Right cardiac atrium (tissue), 5 donors: Measurements from ENCODE around the gene MYO9B. TPM values are rescaled to one million over a fixed set of nuclear protein-coding genes. Genes with fewer than 3 reads are reported as not detected.
A peak's percentile ranks its signal among the peaks of the same experiment; 100 is the strongest.
"Not testable (repeated sequence)": the region's sequence is repeated elsewhere in the genome, so short reads cannot be mapped to it uniquely, and the experiment has no call there.

Source experiments
- ATAC-seq, 2 donors: fragments of 200-7000 bp; cut with Tn5 transposase; one replicate each; pipeline versions ENCODE4 v1.8.0 to v1.9.1; 2020; ENCODE audit warnings: moderate library complexity in 2 of 2, mild to moderate bottlenecking in 1 of 2
- DNase-seq, 3 donors: peaks; one replicate each; pipeline ENCODE4 v3.0.0-alpha.2; 2020
- H3K27ac ChIP-seq: one replicate; pipeline ENCODE4 v1.5.1; 2013; ENCODE audit warnings: mild to moderate bottlenecking, low read length, control low read depth, moderate library complexity
- H3K27me3 ChIP-seq: one replicate; pipeline ENCODE4 v1.6.1; 2013; ENCODE audit not compliant: control insufficient read depth, insufficient read depth
- H3K4me1 ChIP-seq: one replicate; pipeline ENCODE4 v1.6.1; 2013; ENCODE audit warnings: low read length; ENCODE audit not compliant: control insufficient read depth, insufficient read depth
- H3K4me3 ChIP-seq: one replicate; pipeline ENCODE4 v1.5.1; 2013; ENCODE audit warnings: low read length, control low read depth
- H3K9me3 ChIP-seq: one replicate; pipeline ENCODE4 v1.6.1; 2013; ENCODE audit warnings: low read length; ENCODE audit not compliant: control insufficient read depth
- WGBS: extraction: QIAGEN DNeasy Blood & Tissue Kit; methylation state at CpG from one replicate; pipeline ENCODE4 v1.1.7; 2013; 5-methylcytosine and 5-hydroxymethylcytosine counted together
- intact Hi-C, 4 donors: fragments of 100-400 bp; cut with DNase I; formaldehyde crosslinking; loops; one replicate each; pipeline versions ENCODE4 v1.11.0 to v1.14.0; 2022 to 2023
- polyA plus RNA-seq: library from polyadenylated mRNA; stranded (reverse); fragments of 200-250 nt; gene quantifications from one replicate; pipeline ENCODE4 v1.2.3, GENCODE V29; 2013
- total RNA-seq, 4 donors: library from RNA; stranded (reverse); fragmentation: NEBNext Ultra II Directional; extraction: Animal tissue kit (Norgen Biotek cat#: 25700); gene quantifications; one replicate each; pipeline ENCODE4 v1.2.1, GENCODE V29; 2021
- donor health status: healthy with polysubstance abuse.
- donor health status: DM: no; HTN: yes; CAD: no.
- donor health status: DM: no; HTN: no; CAD: no.
- donor health status: DM: no; HTN: yes; CAD: no; lungs with severe emphysema.
- donor health status: DM: yes; HTN: yes; CAD: no.

The MYO9B gene
- total and polyA plus RNA-seq, 5 donors = 30.0 to 42.1 (median 35.8) TPM

- DNase-seq = peak in 1 of 3 donors; percentile 6
- intact Hi-C loops, H3K27ac ChIP-seq, H3K4me3 ChIP-seq, ATAC-seq, H3K4me1 ChIP-seq, H3K27me3 ChIP-seq, H3K9me3 ChIP-seq: not testable (repeated sequence)
- 98% methylated on average over 14 of the region's 14 CpGs for WGBS
Observed at GRCh38 chr19:17162131-17162530, 86.6 kb downstream of the MYO9B start.

DNA sequence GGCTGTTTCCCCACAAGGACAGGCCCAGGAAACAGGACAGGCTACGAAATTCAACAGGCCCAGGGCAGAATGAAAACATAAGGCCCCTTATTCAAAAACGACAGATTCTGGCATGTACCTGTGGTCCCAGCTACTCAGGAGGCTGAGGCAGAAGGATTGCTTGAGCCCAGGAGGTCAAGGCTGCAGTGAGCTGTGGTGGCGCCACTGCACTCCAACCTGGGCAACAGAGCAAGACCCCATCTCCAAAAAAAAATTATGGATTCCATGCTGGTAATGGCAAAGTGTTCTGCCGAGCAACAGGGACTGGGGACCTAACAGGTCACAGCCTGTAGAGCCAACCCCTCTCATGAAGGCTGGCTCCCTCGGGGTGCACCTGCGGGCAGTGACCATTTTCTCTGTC, 87.0 kb downstream of the MYO9B start:
- Histone ChIP-seq H3K27me3 (no peaks in the 10 kb centered on the region), H3K4me3 (no peak overlapping the region), H3K4me1 (no peaks in the 10 kb centered on the region), H3K9me3 (no peaks in the 10 kb centered on the region), H3K27ac (no peak overlapping the region)
- ATAC-seq (no peak), DNase-seq (peak in 1 of 3 donors; percentile 8)
- WGBS = 87% methylated on average over 6 of the region's 6 CpGs
- intact Hi-C loops = no loop called here

GRCh38 chr19:17163652-17164051, 88.1 kb downstream of the MYO9B start:
- over 99% methylated on average over 4 of the region's 4 CpGs for WGBS
- intact Hi-C loops = no loop called here
- ATAC-seq (no peak), DNase-seq (no peak)
- no peaks in the 10 kb centered on the region for H3K27me3 ChIP-seq
- no peak overlapping the region for H3K4me3 ChIP-seq
- H3K27ac ChIP-seq = no peak overlapping the region
- no peaks in the 10 kb centered on the region for H3K4me1 ChIP-seq
- H3K9me3 ChIP-seq = no peaks in the 10 kb centered on the region

GRCh38 chr19:17164639-17165038, 89.1 kb downstream of the MYO9B start:
- no peak for DNase-seq
- Histone ChIP-seq H3K9me3 (no peaks in the 10 kb centered on the region), H3K4me1 (no peaks in the 10 kb centered on the region), H3K27me3 (no peaks in the 10 kb centered on the region), H3K4me3 (no peak overlapping the region), H3K27ac (no peak overlapping the region)
- no peak for ATAC-seq
- intact Hi-C loops = no loop called here
- 77% methylated on average over 7 of the region's 7 CpGs for WGBS

DNA sequence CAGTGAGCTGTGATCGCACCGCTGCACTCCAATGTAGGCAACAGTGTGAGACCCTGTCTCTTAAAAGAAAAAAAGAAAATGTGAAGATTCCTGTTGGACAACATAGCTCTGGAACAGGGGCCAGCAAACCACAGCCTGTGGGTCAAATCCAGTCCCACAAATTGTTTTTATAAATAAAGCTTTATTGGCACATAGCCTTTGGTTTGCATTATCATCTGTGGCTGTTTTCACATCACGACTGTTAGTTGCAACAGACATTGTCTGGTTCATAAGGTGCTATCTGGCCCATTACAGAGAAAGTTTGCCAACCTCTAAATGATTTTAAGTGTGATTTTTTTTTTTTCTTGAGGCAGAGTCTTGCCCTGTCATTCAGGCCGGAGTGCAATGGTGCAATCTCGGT, 90.1 kb downstream of the MYO9B start:
- Histone ChIP-seq H3K27ac (no peak overlapping the region), H3K4me3 (no peak overlapping the region), H3K4me1 (no peaks in the 10 kb centered on the region), H3K27me3 (no peaks in the 10 kb centered on the region), H3K9me3 (no peaks in the 10 kb centered on the region)
- 94% methylated on average over 5 of the region's 5 CpGs for WGBS
- intact Hi-C loops = no loop called here
- no peak for DNase-seq
- no peak for ATAC-seq

DNA sequence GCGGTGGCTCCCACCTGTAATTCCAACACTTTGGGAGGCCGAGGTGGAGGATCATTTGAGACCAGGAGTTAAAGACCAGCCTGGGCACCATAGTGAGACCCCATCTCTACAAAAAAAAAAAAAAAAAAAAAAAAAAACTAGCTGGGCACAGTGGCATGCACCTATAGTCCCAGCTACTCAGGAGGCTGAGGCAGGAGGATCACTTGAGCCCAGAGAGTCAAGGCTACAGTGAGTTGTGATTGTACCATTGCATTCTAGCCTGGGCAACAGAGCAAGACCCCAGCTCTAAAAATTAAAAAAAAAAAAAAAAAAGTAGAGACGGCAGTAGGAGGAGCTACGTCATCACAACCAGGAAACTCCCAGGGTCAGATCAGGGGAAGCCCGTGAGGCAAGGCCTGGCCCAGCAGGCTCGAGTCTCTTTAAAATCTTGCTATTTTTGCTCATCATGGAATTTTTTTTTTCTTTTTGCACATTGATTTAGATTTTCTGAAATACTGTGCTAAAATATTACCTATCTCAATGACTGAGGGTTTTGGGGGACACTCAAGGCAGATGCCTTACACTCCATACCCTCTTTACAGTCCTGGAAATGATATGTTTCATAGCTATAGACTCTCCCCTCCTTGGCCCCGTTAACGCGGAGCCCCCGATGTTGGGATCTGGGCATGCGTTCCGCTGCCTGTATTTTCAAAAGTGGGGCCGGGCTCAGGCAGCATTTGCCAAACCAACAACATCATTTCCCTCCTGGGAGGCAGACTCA, 95.1 kb downstream of the MYO9B start:
- intact Hi-C loops = no loop called here
- no peaks in the 10 kb centered on the region for H3K9me3 ChIP-seq
- 86% methylated on average over 13 of the region's 13 CpGs for whole genome bisulfite sequencing
- H3K27me3 ChIP-seq = no peaks in the 10 kb centered on the region
- H3K4me1 ChIP-seq = no peaks in the 10 kb centered on the region
- H3K27ac ChIP-seq = no peak overlapping the region
- DNase-seq (no peak), ATAC-seq (no peak)
- H3K4me3 ChIP-seq = no peak overlapping the region

DNA sequence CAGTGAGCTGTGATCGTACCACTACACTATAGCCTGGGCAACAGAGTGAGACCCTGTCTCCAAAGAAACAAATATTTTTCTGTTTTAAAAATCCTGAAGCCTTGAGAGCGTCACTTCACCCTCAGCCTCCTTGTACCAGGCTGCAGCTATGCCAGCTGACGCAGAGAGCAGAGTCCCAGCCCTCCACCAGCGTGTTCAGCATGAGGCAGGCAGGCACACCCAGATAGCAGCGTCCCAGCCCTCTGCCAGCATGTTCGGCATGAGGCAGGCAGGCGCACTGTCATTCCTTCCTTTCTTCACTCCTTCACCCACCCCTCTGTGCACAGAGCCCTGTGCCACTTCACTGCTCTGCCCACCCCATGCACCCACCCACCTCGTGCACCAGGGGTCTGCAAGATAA, 96.3 kb downstream of the MYO9B start:
- Histone ChIP-seq H3K27ac (no peak overlapping the region), H3K9me3 (no peaks in the 10 kb centered on the region), H3K4me3 (no peak overlapping the region), H3K4me1 (no peaks in the 10 kb centered on the region), H3K27me3 (no peaks in the 10 kb centered on the region)
- ATAC-seq (no peak), DNase-seq (no peak)
- intact Hi-C loops = no loop called here
- 93% methylated on average over 8 of the region's 8 CpGs for WGBS

DNA sequence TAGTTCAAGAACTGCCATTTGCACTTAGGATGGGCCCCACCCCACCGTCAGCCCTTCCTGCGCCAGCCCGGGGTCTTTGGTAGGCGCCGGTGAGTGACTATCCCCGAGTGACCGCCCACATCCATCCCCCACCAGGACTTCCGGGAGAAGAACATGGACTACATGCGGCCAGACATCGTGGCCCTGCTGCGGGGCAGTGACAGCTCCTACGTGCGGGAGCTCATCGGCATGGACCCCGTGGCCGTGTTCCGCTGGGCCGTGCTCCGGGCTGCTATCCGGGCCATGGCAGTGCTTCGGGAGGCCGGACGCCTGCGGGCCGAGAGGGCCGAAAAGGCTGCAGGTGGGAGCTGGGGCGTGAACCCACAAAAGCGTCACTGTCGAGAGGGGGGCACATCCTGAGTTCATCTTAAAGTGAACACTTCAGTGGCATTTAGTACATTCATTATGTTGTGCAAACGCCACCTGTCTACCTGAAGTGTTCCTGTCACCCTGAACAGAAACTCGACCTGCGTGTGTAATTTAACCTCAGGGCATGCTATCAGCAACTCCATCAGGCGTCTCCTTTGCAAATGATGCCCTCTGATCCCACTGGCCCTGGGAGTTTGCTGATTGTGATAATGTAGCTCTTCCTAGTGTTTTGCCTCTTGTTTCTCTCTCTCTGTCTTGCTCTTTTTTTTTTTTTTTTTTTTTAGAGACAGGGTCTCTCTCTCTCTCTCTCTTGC, 97.2 kb downstream of the MYO9B start:
- H3K27ac ChIP-seq = no peak overlapping the region
- no peaks in the 10 kb centered on the region for H3K4me1 ChIP-seq
- H3K27me3 ChIP-seq = no peaks in the 10 kb centered on the region
- no peaks in the 10 kb centered on the region for H3K9me3 ChIP-seq
- ATAC-seq = no peak
- intact Hi-C loops = no loop called here
- DNase-seq = no peak
- H3K4me3 ChIP-seq = no peak overlapping the region
- 92% methylated on average over 33 of the region's 33 CpGs for WGBS

- no peaks in the 10 kb centered on the region for H3K27me3 ChIP-seq
- WGBS = 95% methylated on average over 10 of the region's 10 CpGs
- no peaks in the 10 kb centered on the region for H3K9me3 ChIP-seq
- no peaks in the 10 kb centered on the region for H3K4me1 ChIP-seq
- ATAC-seq (no peak), DNase-seq (no peak)
- H3K4me3 ChIP-seq = no peak overlapping the region
- intact Hi-C loops = no loop called here
- no peak overlapping the region for H3K27ac ChIP-seq
Observed at GRCh38 chr19:17178291-17178690, 102.7 kb downstream of the MYO9B start.

DNA sequence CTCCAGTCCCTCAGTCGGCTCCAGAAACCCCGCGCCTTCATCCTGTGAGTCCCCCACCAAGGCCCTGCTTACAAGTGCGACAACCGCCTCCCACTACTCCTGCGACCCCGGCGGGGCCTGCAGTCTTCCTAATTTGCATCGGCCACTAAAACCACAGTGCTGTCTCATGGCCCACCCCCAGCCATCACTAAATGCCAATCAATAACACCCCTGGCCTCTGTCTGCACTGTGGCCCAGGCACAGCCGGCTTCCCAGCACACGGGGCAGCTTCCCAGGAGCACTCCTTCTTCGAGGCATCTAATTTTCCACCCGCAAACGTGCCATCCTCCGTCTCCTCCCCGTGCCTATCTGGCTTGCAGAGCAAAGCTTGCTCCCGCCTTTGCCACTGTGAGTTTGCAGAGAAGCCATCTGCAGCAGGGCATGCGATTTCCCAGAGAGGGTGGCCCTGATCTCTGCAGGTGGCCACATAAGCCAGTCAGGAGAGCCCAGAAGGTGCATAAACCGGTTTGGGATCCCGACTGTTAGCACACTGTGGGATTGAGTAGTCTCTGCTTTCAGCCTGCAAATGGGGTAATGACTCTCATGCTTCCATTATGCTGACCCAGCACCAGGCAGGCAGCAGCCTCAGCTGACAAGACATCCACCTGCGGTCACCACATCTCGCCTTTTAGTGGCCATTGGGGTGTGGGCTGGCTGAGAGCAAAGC, 105.6 kb downstream of the MYO9B start:
- no peaks in the 10 kb centered on the region for H3K4me1 ChIP-seq
- WGBS = 70% methylated on average over 22 of the region's 22 CpGs
- H3K27me3 ChIP-seq = no peaks in the 10 kb centered on the region
- ATAC-seq = no peak
- no peaks in the 10 kb centered on the region for H3K9me3 ChIP-seq
- no peak overlapping the region for H3K27ac ChIP-seq
- intact Hi-C loops = no loop called here
- no peak overlapping the region for H3K4me3 ChIP-seq
- no peak for DNase-seq

DNA sequence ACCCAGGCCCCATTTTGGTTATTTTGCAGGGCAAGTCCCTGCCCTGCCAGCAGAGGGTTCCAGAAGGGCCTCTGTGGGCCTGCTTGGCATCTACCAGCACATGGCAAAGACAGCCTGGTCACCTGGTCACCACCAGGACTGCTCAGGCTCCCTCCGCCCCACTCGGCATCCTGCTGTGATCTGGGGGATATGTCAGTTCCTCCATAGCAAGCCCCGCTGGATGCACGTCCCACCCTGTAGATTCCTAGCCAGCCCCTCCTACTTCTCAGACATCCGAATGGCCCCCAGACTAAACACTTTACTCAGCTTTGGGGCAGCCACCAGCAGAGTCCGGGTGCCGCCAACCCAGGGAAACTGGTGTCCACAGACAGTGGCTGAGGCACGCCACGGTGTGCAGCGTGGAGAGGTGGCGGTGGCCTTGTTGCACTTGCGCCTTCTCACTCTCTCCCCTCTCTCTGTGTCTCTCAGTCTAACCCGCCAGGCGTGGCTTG, 107.7 kb downstream of the MYO9B start:
- H3K27ac ChIP-seq = no peak overlapping the region
- WGBS = 78% methylated on average over 14 of the region's 14 CpGs
- H3K4me1 ChIP-seq = no peaks in the 10 kb centered on the region
- ATAC-seq (no peak), DNase-seq (no peak)
- no peaks in the 10 kb centered on the region for H3K9me3 ChIP-seq
- H3K4me3 ChIP-seq = no peak overlapping the region
- no peaks in the 10 kb centered on the region for H3K27me3 ChIP-seq
- intact Hi-C loops = no loop called here
